ENCODE data around the gene PCNX2. TPM values are rescaled to one million over a fixed set of nuclear protein-coding genes. Genes with fewer than 3 reads are reported as not detected.
"Not testable (repeated sequence)": the region's sequence is repeated elsewhere in the genome, so short reads cannot be mapped to it uniquely, and the experiment has no call there.

PCNX2 gene
- total RNA-seq, 1 experiment from 2014 or later = 15.0 TPM

DNA sequence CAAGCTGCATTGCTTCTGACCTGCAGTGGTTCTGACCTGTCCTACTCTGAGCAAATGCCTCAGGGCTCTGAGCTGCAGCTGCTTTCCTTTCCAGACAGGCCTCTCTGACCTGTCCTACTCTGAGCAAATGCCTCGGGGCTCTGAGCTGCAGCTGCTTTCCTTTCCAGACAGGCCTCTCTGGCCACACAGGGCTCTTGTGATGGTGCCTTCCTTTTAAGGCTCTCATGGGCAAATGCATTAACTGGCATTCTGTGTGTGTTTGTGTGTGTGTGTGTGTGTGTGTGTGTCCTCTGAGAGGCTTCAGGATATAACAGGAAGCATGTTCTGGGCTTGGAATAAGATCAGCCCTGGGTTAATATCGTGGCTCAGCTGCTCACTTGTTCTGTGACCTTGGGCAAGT is 213.8 kb downstream of the PCNX2 start:
- Mint-ChIP-seq H3K36me3 (ENCODE audit: insufficient read depth, unreplicated experiment) (no peaks in the 10 kb centered on the region), H3K4me1 (ENCODE audit: low read depth, unreplicated experiment) (no peaks in the 10 kb centered on the region), H3K4me3 (ENCODE audit: unreplicated experiment) (no peak overlapping the region), H3K27me3 (ENCODE audit: insufficient read depth, unreplicated experiment) (no peaks in the 10 kb centered on the region), H3K9me3 (ENCODE audit: unreplicated experiment) (no peaks in the 10 kb centered on the region), H3K27ac (ENCODE audit: unreplicated experiment) (no peak overlapping the region)
- H3K4me1 ChIP-seq = no peaks in the 10 kb centered on the region
- CTCF ChIA-PET = no interaction called here
- H3K4me3 ChIP-seq (ENCODE audit: low read depth, low read length) = no peak overlapping the region
- peak; percentile 2 to 48 for DNase-seq
- no peaks in the 10 kb centered on the region for H3K27me3 ChIP-seq (replicated peaks; ENCODE audit: control insufficient read depth, insufficient read depth, low read length)
- intact Hi-C loops (cut with micrococcal nuclease; ENCODE audit: unreplicated experiment) = no loop called here
- POLR2A ChIA-PET = no interaction called here
- TF ChIP-seq, protein P1, sequence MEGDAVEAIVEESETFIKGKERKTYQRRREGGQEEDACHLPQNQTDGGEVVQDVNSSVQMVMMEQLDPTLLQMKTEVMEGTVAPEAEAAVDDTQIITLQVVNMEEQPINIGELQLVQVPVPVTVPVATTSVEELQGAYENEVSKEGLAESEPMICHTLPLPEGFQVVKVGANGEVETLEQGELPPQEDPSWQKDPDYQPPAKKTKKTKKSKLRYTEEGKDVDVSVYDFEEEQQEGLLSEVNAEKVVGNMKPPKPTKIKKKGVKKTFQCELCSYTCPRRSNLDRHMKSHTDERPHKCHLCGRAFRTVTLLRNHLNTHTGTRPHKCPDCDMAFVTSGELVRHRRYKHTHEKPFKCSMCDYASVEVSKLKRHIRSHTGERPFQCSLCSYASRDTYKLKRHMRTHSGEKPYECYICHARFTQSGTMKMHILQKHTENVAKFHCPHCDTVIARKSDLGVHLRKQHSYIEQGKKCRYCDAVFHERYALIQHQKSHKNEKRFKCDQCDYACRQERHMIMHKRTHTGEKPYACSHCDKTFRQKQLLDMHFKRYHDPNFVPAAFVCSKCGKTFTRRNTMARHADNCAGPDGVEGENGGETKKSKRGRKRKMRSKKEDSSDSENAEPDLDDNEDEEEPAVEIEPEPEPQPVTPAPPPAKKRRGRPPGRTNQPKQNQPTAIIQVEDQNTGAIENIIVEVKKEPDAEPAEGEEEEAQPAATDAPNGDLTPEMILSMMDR (IDR thresholded peaks at IDR 0.05; ENCODE audit: insufficient read depth in 1 of 2, low read depth in 1 of 2, low read length in 1 of 2, severe bottlenecking in 1 of 2, unreplicated experiment in 1 of 2) = no peak
- no TSS peak for BruUV-seq (replicated peaks)
- H3K36me3 ChIP-seq (ENCODE audit: control insufficient read depth, insufficient read depth, low read length) = no peaks in the 10 kb centered on the region
- H3K9me3 ChIP-seq = no peaks in the 10 kb centered on the region

DNA sequence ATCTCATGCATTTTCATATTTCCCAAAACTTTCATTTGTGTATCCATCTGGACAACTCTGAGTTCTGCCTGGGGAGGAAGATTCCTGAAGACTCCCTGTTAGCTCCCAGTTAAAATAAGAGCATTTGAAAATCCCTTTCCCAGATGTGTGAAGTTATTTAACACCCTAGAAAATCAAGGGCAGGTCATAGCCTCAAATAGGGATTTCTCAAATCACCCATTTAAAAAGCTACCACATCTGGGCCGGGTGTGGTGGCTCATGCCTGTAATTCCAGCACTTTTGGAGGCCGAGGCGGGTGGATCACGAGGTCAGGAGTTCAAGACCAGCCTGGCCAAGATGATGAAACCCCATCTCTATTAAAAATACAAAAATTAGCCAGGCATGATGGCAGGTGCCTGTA is 214.7 kb downstream of the PCNX2 start:
- BruUV-seq (replicated peaks); H3K4me3 Mint-ChIP-seq (ENCODE audit: unreplicated experiment); POLR2A ChIA-PET; H3K27me3 Mint-ChIP-seq (ENCODE audit: insufficient read depth, unreplicated experiment); H3K36me3 ChIP-seq (ENCODE audit: control insufficient read depth, insufficient read depth, low read length); DNase-seq; H3K4me3 ChIP-seq (ENCODE audit: low read depth, low read length); H3K27ac Mint-ChIP-seq (ENCODE audit: unreplicated experiment); H3K27me3 ChIP-seq (replicated peaks; ENCODE audit: control insufficient read depth, insufficient read depth, low read length); H3K4me1 ChIP-seq; CTCF ChIA-PET; intact Hi-C loops (cut with micrococcal nuclease; ENCODE audit: unreplicated experiment); H3K36me3 Mint-ChIP-seq (ENCODE audit: insufficient read depth, unreplicated experiment); H3K9me3 Mint-ChIP-seq (ENCODE audit: unreplicated experiment); H3K9me3 ChIP-seq; H3K4me1 Mint-ChIP-seq (ENCODE audit: low read depth, unreplicated experiment): not testable (repeated sequence)

DNA sequence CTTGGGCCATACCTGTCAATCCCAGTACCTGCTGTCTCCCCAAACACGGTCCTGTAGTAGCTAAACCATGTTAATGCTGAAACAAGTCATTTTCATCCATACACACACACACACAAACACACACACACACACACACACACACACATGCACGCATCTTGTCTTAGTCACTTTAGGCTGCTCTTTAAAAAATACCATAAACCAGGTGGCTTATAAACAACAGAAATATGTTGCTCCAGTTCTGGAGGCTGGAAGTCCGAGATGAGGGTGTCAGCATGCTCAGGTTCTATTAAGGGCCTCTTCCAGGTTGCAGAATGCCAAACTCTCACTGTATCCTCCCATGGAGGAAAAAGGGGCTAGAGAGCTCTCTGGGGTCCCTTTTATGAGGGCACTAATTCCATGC is 215.2 kb downstream of the PCNX2 start:
- no peaks in the 10 kb centered on the region for H3K4me1 ChIP-seq
- Mint-ChIP-seq H3K27me3 (ENCODE audit: insufficient read depth, unreplicated experiment) (no peaks in the 10 kb centered on the region), H3K27ac (ENCODE audit: unreplicated experiment) (no peak overlapping the region), H3K9me3 (ENCODE audit: unreplicated experiment) (no peaks in the 10 kb centered on the region), H3K4me1 (ENCODE audit: low read depth, unreplicated experiment) (no peaks in the 10 kb centered on the region), H3K4me3 (ENCODE audit: unreplicated experiment) (no peak overlapping the region), H3K36me3 (ENCODE audit: insufficient read depth, unreplicated experiment) (no peaks in the 10 kb centered on the region)
- ChIA-PET CTCF (no interaction called here), POLR2A (no interaction called here)
- H3K27me3 ChIP-seq (replicated peaks; ENCODE audit: control insufficient read depth, insufficient read depth, low read length) = no peaks in the 10 kb centered on the region
- H3K9me3 ChIP-seq = no peaks in the 10 kb centered on the region
- BruUV-seq (replicated peaks) = no TSS peak
- intact Hi-C loops (cut with micrococcal nuclease; ENCODE audit: unreplicated experiment) = no loop called here
- no peaks in the 10 kb centered on the region for H3K36me3 ChIP-seq (ENCODE audit: control insufficient read depth, insufficient read depth, low read length)
- TF ChIP-seq, protein P1 (IDR thresholded peaks at IDR 0.05; ENCODE audit: insufficient read depth in 1 of 2, low read depth in 1 of 2, low read length in 1 of 2, severe bottlenecking in 1 of 2, unreplicated experiment in 1 of 2) = no peak
- no peak overlapping the region for H3K4me3 ChIP-seq (ENCODE audit: low read depth, low read length)
- DNase-seq = no peak

DNA sequence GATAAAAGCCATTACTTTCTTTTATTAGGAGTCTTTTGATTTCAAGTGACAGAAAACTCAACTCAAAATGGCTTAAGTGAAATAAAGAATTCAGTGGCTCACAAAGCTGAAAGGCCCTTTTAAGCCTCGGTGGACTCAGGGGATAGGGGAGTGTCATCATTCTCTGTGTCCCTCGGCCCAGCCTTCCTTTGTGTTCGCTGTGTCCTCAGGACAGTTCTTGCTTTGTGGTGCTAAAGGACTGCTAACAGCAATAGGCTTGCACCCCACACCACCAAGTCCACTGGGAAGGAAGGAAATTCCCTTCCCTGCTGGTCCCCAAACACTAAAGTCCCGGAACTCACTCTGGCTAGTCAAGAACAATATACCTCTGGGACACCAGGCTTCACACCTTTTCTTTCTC is 216.0 kb downstream of the PCNX2 start:
- Histone ChIP-seq H3K4me3 (ENCODE audit: low read depth, low read length) (no peak overlapping the region), H3K9me3 (no peaks in the 10 kb centered on the region), H3K36me3 (ENCODE audit: control insufficient read depth, insufficient read depth, low read length) (no peaks in the 10 kb centered on the region), H3K27me3 (replicated peaks; ENCODE audit: control insufficient read depth, insufficient read depth, low read length) (no peaks in the 10 kb centered on the region), H3K4me1 (no peaks in the 10 kb centered on the region)
- POLR2A ChIA-PET = no interaction called here
- H3K27me3 Mint-ChIP-seq (ENCODE audit: insufficient read depth, unreplicated experiment) = no peaks in the 10 kb centered on the region
- no peaks in the 10 kb centered on the region for H3K9me3 Mint-ChIP-seq (ENCODE audit: unreplicated experiment)
- H3K4me1 Mint-ChIP-seq (ENCODE audit: low read depth, unreplicated experiment) = no peaks in the 10 kb centered on the region
- no peak overlapping the region for H3K4me3 Mint-ChIP-seq (ENCODE audit: unreplicated experiment)
- CTCF ChIA-PET = no interaction called here
- H3K36me3 Mint-ChIP-seq (ENCODE audit: insufficient read depth, unreplicated experiment) = no peaks in the 10 kb centered on the region
- BruUV-seq (replicated peaks) = no TSS peak
- H3K27ac Mint-ChIP-seq (ENCODE audit: unreplicated experiment) = no peak overlapping the region
- no peak for DNase-seq
- intact Hi-C loops (cut with micrococcal nuclease; ENCODE audit: unreplicated experiment) = no loop called here
- TF ChIP-seq, protein P1 (IDR thresholded peaks at IDR 0.05; ENCODE audit: insufficient read depth in 1 of 2, low read depth in 1 of 2, low read length in 1 of 2, severe bottlenecking in 1 of 2, unreplicated experiment in 1 of 2) = no peak
